ENCODE measurements around the gene RGS18. TPM values are rescaled to one million over a fixed set of nuclear protein-coding genes. Genes with fewer than 3 reads are reported as not detected.

Gene RGS18
- total and polyA plus RNA-seq, 10 donors = 5.5 to 84.7 (median 39.2) TPM

DNA sequence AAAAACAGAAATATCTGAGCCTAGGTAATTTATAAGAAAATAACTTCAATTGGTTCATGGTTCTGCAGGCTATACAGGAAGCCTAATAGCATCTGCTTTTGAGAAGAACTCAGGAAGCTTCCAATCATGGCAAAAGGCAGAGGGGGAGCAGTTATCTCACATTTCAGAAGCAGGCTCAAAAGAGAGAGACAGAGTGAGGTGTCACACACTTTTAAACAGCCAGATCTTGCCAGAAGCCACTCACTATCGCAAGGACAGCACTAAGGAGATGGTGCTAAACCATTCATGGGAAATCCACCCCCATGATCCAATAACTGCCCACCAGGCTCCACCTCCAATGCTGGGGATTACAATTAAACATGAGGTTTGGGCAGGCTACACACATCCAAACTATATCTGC, 25.5 kb downstream of the RGS18 start:
- Histone ChIP-seq H3K27me3 (replicated peaks in 1 of 7) (no peaks in the 10 kb centered on the region), H3K27ac (no peak overlapping the region), H3K4me1 (no peaks in the 10 kb centered on the region), H3K9me3 (no peaks in the 10 kb centered on the region), H3K36me3 (peaks cover 0 to 53% (median 0%) of the 10 kb centered on the region in 6 donors), H3K4me3 (no peak overlapping the region)
- 88 to 94% (median 90%) methylated on average over 1 of the region's 1 CpG for WGBS, 5 donors
- no peak for DNase-seq
- intact Hi-C loops (cut with DNase I; ENCODE audit: low total_unique reads) = no loop called here
- no peak for TF ChIP-seq POLR2AphosphoS5 (IDR thresholded peaks at IDR 0.05)
- TF ChIP-seq, protein P1, sequence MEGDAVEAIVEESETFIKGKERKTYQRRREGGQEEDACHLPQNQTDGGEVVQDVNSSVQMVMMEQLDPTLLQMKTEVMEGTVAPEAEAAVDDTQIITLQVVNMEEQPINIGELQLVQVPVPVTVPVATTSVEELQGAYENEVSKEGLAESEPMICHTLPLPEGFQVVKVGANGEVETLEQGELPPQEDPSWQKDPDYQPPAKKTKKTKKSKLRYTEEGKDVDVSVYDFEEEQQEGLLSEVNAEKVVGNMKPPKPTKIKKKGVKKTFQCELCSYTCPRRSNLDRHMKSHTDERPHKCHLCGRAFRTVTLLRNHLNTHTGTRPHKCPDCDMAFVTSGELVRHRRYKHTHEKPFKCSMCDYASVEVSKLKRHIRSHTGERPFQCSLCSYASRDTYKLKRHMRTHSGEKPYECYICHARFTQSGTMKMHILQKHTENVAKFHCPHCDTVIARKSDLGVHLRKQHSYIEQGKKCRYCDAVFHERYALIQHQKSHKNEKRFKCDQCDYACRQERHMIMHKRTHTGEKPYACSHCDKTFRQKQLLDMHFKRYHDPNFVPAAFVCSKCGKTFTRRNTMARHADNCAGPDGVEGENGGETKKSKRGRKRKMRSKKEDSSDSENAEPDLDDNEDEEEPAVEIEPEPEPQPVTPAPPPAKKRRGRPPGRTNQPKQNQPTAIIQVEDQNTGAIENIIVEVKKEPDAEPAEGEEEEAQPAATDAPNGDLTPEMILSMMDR (IDR thresholded peaks at IDR 0.05 in 8 of 11, conservative IDR thresholded peaks at IDR 0.05 in 3 of 11) = no peak
- no peak for TF ChIP-seq POLR2A (IDR thresholded peaks at IDR 0.05)

GRCh38 chr1:192186197-192186596, 27.9 kb downstream of the RGS18 start:
- 74 to 89% (median 84%) methylated on average over 4 of the region's 4 CpGs for WGBS, 5 donors
- DNase-seq = no peak

GRCh38 chr1:192190066-192190465, 31.8 kb downstream of the RGS18 start:
- Histone ChIP-seq H3K36me3 (peaks cover 0 to 8% (median 0%) of the 10 kb centered on the region in 6 donors), H3K4me1 (no peaks in the 10 kb centered on the region), H3K4me3 (no peak overlapping the region), H3K9me3 (no peaks in the 10 kb centered on the region), H3K27me3 (replicated peaks in 1 of 7) (no peaks in the 10 kb centered on the region), H3K27ac (no peak overlapping the region)
- TF ChIP-seq POLR2A (IDR thresholded peaks at IDR 0.05) (no peak), POLR2AphosphoS5 (IDR thresholded peaks at IDR 0.05) (no peak)
- TF ChIP-seq, protein P1 (IDR thresholded peaks at IDR 0.05 in 8 of 11, conservative IDR thresholded peaks at IDR 0.05 in 3 of 11) = no peak
- intact Hi-C loops (cut with DNase I; ENCODE audit: low total_unique reads) = no loop called here
- WGBS, 5 donors = 81 to 95% (median 88%) methylated on average over 2 of the region's 2 CpGs
- no peak for DNase-seq

More at GRCh38 chr1:192186197-192186596, 27.9 kb downstream of the RGS18 start:
- no peak overlapping the region for H3K4me3 ChIP-seq
- peaks cover 0 to 44% (median 0%) of the 10 kb centered on the region in 6 donors for H3K36me3 ChIP-seq
- intact Hi-C loops (cut with DNase I; ENCODE audit: low total_unique reads) = no loop called here
- no peaks in the 10 kb centered on the region for H3K4me1 ChIP-seq
- H3K9me3 ChIP-seq = no peaks in the 10 kb centered on the region
- TF ChIP-seq, protein P1 (IDR thresholded peaks at IDR 0.05 in 8 of 11, conservative IDR thresholded peaks at IDR 0.05 in 3 of 11) = no peak
- no peak for TF ChIP-seq POLR2AphosphoS5 (IDR thresholded peaks at IDR 0.05)
- TF ChIP-seq POLR2A (IDR thresholded peaks at IDR 0.05) = no peak
- H3K27ac ChIP-seq = no peak overlapping the region
- no peaks in the 10 kb centered on the region for H3K27me3 ChIP-seq (replicated peaks in 1 of 7)

DNA sequence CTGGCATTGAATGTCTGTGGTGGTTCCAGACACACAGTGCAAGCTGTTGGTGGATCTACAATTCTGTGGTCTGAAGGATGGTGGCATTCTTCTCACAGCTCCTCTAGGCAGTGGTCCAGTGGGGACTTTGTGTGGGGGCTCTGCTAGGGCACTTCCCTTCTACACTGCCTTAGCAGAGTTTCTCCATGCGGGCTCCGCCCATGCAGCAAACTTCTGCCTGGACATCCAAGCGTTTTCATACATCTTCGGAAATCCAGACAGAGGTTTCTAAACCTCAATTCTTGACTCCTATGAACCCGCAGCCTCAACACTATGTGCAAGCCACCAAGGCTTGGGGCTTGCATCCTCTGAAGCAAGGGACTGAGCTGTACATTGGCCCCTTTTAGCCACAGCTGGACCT, 43.0 kb downstream of the RGS18 start:
- Histone ChIP-seq H3K27me3 (replicated peaks in 1 of 7) (no peaks in the 10 kb centered on the region), H3K4me1 (no peaks in the 10 kb centered on the region), H3K27ac (no peak overlapping the region), H3K9me3 (peaks cover 0 to 35% (median 25%) of the 10 kb centered on the region in 8 donors), H3K4me3 (no peak overlapping the region), H3K36me3 (no peaks in the 10 kb centered on the region)
- DNase-seq = no peak
- no peak for TF ChIP-seq POLR2AphosphoS5 (IDR thresholded peaks at IDR 0.05)
- TF ChIP-seq POLR2A (IDR thresholded peaks at IDR 0.05) = no peak
- TF ChIP-seq, protein P1 (IDR thresholded peaks at IDR 0.05 in 8 of 11, conservative IDR thresholded peaks at IDR 0.05 in 3 of 11) = no peak
- intact Hi-C loops (cut with DNase I; ENCODE audit: low total_unique reads) = no loop called here
- 91 to 96% (median 94%) methylated on average over 5 of the region's 5 CpGs for WGBS, 5 donors

Measured in spleen (tissue), 11 donors.